Natural killer cell (primary cell): ENCODE data around the gene TMEM41B. TPM values are rescaled to one million over a fixed set of nuclear protein-coding genes. Genes with fewer than 3 reads are reported as not detected.

ENCODE experiments used
- ATAC-seq, 3 donors: fragments of 150-1000 bp in 2 of 3; fragments of 200-7000 bp in 1 of 3; cut with Tn5 transposase; 1 replicate in 1 of 3; 2 replicates in 2 of 3; pipeline ENCODE4 v1.10.0; 2021; ENCODE audit warnings: mild to moderate bottlenecking in 2 of 3, moderate library complexity in 2 of 3
- DNase-seq, 2 donors: peaks; one replicate each; pipeline versions ENCODE4 v3.0.0 to v3.0.0-alpha.2; 2013 to 2021; ENCODE audit warnings: mixed read lengths in 1 of 2
- H3K27ac ChIP-seq: one replicate; pipeline ENCODE4 v1.5.1; 2013; ENCODE audit warnings: mild to moderate bottlenecking, low read length
- H3K27me3 ChIP-seq: one replicate; pipeline ENCODE4 v1.6.1; 2013; ENCODE audit warnings: low read length; ENCODE audit not compliant: control insufficient read depth, insufficient read depth
- H3K36me3 ChIP-seq: one replicate; pipeline ENCODE4 v1.6.1; 2013; ENCODE audit warnings: low read length; ENCODE audit not compliant: control insufficient read depth, insufficient read depth
- H3K4me1 ChIP-seq: one replicate; pipeline ENCODE4 v1.6.1; 2013; ENCODE audit warnings: low read length; ENCODE audit not compliant: control insufficient read depth, insufficient read depth
- H3K4me3 ChIP-seq: one replicate; pipeline ENCODE4 v1.5.1; 2013; ENCODE audit warnings: low read length
- H3K9me3 ChIP-seq: one replicate; pipeline ENCODE4 v1.6.1; 2013; ENCODE audit warnings: low read length; ENCODE audit not compliant: control insufficient read depth, insufficient read depth
- H3K27ac Mint-ChIP-seq, 2 donors: one replicate each; pipeline ENCODE4 v1.8.0; 2022; ENCODE audit warnings: mild to moderate bottlenecking in 2 of 2, mixed read lengths in 2 of 2, moderate library complexity in 1 of 2
- H3K27me3 Mint-ChIP-seq, 2 donors: one replicate each; pipeline ENCODE4 v1.8.0; 2022; ENCODE audit warnings: low read depth in 2 of 2, mixed read lengths in 2 of 2
- H3K36me3 Mint-ChIP-seq: one replicate; pipeline ENCODE4 v1.8.0; 2022; ENCODE audit warnings: mixed read lengths
- H3K4me1 Mint-ChIP-seq, 2 donors: one replicate each; pipeline ENCODE4 v1.8.0; 2022; ENCODE audit warnings: mixed read lengths in 2 of 2
- H3K4me3 Mint-ChIP-seq: one replicate; pipeline ENCODE4 v1.8.0; 2022; ENCODE audit warnings: mild to moderate bottlenecking, moderate library complexity, mixed read lengths
- H3K9me3 Mint-ChIP-seq, 2 donors: one replicate each; pipeline ENCODE4 v1.8.0; 2022; ENCODE audit warnings: mixed read lengths in 2 of 2
- CTCF ChIP-seq: fragments of 200-600 bp; IDR thresholded peaks from one replicate; pipeline ENCODE4 v1.8.0; 2022; ENCODE audit warnings: antibody characterized with exemption
- WGBS: methylation state at CpG from one replicate; pipeline ENCODE4 v1.1.7; 2013; ENCODE audit warnings: missing lambda C conversion rate; ENCODE audit not compliant: insufficient coverage; 5-methylcytosine and 5-hydroxymethylcytosine counted together
- intact Hi-C: fragments of 100-400 bp; cut with micrococcal nuclease; formaldehyde crosslinking; loops from one replicate; pipeline ENCODE4 v1.14.2; 2022
- total RNA-seq, 4 donors: library from RNA; stranded (reverse); fragments of 120-200 nt in 1 of 4; gene quantifications; one replicate each; pipeline versions ENCODE4 v1.2.3 to v1.2.4, GENCODE V29; 2013 to 2022

TMEM41B gene
- total RNA-seq, 3 donors from 2014 or later (not counting 1 experiment from before 2014, with no cell fraction given): 28.1 to 37.0 (median 34.0) TPM

- H3K4me1 Mint-ChIP-seq: no peaks in the 10 kb centered on the region
- no peaks in the 10 kb centered on the region for H3K4me1 ChIP-seq
- H3K9me3 Mint-ChIP-seq: no peaks in the 10 kb centered on the region
- DNase-seq (no peak), ATAC-seq (no peak)
- H3K4me3 Mint-ChIP-seq: no peak overlapping the region
- H3K36me3 Mint-ChIP-seq: no peaks in the 10 kb centered on the region
- no peaks in the 10 kb centered on the region for H3K27me3 ChIP-seq
- no peaks in the 10 kb centered on the region for H3K9me3 ChIP-seq
- peaks cover 0 to 2% of the 10 kb centered on the region in 2 donors for H3K27me3 Mint-ChIP-seq
- no peak overlapping the region for H3K27ac ChIP-seq
- intact Hi-C loops: no loop called here
- no peak overlapping the region for H3K4me3 ChIP-seq
- WGBS: 91% methylated on average over 5 of the region's 5 CpGs
- H3K27ac Mint-ChIP-seq: no peak overlapping the region
- no peaks in the 10 kb centered on the region for H3K36me3 ChIP-seq
- TF ChIP-seq CTCF: no peak
Observed at GRCh38 chr11:9341638-9342178, 27.3 kb upstream of the TMEM41B start.

- Histone ChIP-seq H3K4me1 (no peaks in the 10 kb centered on the region), H3K36me3 (no peaks in the 10 kb centered on the region), H3K27ac (no peak overlapping the region), H3K27me3 (no peaks in the 10 kb centered on the region), H3K4me3 (no peak overlapping the region), H3K9me3 (no peaks in the 10 kb centered on the region)
- intact Hi-C loops: no loop called here
- WGBS: 89% methylated on average over 2 of the region's 5 CpGs
- Mint-ChIP-seq H3K4me3 (no peak overlapping the region), H3K36me3 (no peaks in the 10 kb centered on the region), H3K27ac (no peak overlapping the region), H3K9me3 (no peaks in the 10 kb centered on the region), H3K4me1 (no peaks in the 10 kb centered on the region), H3K27me3 (no peaks in the 10 kb centered on the region)
- ATAC-seq (no peak), DNase-seq (no peak)
- no peak for TF ChIP-seq CTCF
Observed at GRCh38 chr11:9332655-9333054, 18.3 kb upstream of the TMEM41B start.

- intact Hi-C loops: no loop called here
Observed at GRCh38 chr11:9330387-9331384, 16.3 kb upstream of the TMEM41B start.

More at GRCh38 chr11:9330387-9331384, 16.3 kb upstream of the TMEM41B start:
- H3K36me3 Mint-ChIP-seq: no peaks in the 10 kb centered on the region
- Histone ChIP-seq H3K4me1 (no peaks in the 10 kb centered on the region), H3K36me3 (no peaks in the 10 kb centered on the region), H3K27me3 (no peaks in the 10 kb centered on the region), H3K9me3 (no peaks in the 10 kb centered on the region), H3K27ac (no peak overlapping the region), H3K4me3 (no peak overlapping the region)
- DNase-seq (no peak), ATAC-seq (no peak)
- H3K27ac Mint-ChIP-seq: no peak overlapping the region
- H3K9me3 Mint-ChIP-seq: no peaks in the 10 kb centered on the region
- no peaks in the 10 kb centered on the region for H3K4me1 Mint-ChIP-seq
- no peak overlapping the region for H3K4me3 Mint-ChIP-seq
- WGBS: 95% methylated on average over 10 of the region's 10 CpGs
- no peaks in the 10 kb centered on the region for H3K27me3 Mint-ChIP-seq
- TF ChIP-seq CTCF: no peak
